ENCODE data around the gene PROK1. TPM values are rescaled to one million over a fixed set of nuclear protein-coding genes. Genes with fewer than 3 reads are reported as not detected.

The PROK1 gene
- total RNA-seq, 2 experiments from 2014 or later: not detected

- no peak for ATAC-seq
- Mint-ChIP-seq H3K27me3 (peaks cover 6% of the 10 kb centered on the region), H3K9me3 (no peaks in the 10 kb centered on the region), H3K36me3 (ENCODE audit: low read depth) (no peaks in the 10 kb centered on the region), H3K4me1 (ENCODE audit: low read depth) (no peaks in the 10 kb centered on the region), H3K4me3 (no peak overlapping the region), H3K27ac (no peak overlapping the region)
- ChIA-PET CTCF (interaction anchor here (0.9 to 1.3 kb wide), 2 partner anchors 8 to 190 kb away, joined by 3 to 5 read pairs; no protein-coding TSS in a partner anchor), POLR2A (no interaction called here)
- DNase-seq: no peak
- TF ChIP-seq, protein P1, sequence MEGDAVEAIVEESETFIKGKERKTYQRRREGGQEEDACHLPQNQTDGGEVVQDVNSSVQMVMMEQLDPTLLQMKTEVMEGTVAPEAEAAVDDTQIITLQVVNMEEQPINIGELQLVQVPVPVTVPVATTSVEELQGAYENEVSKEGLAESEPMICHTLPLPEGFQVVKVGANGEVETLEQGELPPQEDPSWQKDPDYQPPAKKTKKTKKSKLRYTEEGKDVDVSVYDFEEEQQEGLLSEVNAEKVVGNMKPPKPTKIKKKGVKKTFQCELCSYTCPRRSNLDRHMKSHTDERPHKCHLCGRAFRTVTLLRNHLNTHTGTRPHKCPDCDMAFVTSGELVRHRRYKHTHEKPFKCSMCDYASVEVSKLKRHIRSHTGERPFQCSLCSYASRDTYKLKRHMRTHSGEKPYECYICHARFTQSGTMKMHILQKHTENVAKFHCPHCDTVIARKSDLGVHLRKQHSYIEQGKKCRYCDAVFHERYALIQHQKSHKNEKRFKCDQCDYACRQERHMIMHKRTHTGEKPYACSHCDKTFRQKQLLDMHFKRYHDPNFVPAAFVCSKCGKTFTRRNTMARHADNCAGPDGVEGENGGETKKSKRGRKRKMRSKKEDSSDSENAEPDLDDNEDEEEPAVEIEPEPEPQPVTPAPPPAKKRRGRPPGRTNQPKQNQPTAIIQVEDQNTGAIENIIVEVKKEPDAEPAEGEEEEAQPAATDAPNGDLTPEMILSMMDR (IDR thresholded peaks at IDR 0.05): no peak
- intact Hi-C loops (cut with micrococcal nuclease): no loop called here
Observed at GRCh38 chr1:110503471-110503870, 52.5 kb downstream of the PROK1 start.

- ChIA-PET POLR2A (no interaction called here), CTCF (interaction anchor here (0.9 kb wide), 1 partner anchor 9 kb away, joined by 3 read pairs; no protein-coding TSS in a partner anchor)
- Mint-ChIP-seq H3K27ac (no peak overlapping the region), H3K36me3 (ENCODE audit: low read depth) (no peaks in the 10 kb centered on the region), H3K4me3 (no peak overlapping the region), H3K27me3 (peaks cover 6% of the 10 kb centered on the region), H3K9me3 (no peaks in the 10 kb centered on the region), H3K4me1 (ENCODE audit: low read depth) (no peaks in the 10 kb centered on the region)
- DNase-seq (no peak), ATAC-seq (no peak)
- intact Hi-C loops (cut with micrococcal nuclease): no loop called here
- TF ChIP-seq, protein P1 (IDR thresholded peaks at IDR 0.05): no peak
Observed at GRCh38 chr1:110504226-110504625, 53.3 kb downstream of the PROK1 start.

GRCh38 chr1:110505596-110505995, 54.6 kb downstream of the PROK1 start:
- peaks cover 6% of the 10 kb centered on the region for H3K27me3 Mint-ChIP-seq
- POLR2A ChIA-PET: no interaction called here
- H3K27ac Mint-ChIP-seq: no peak overlapping the region
- no peaks in the 10 kb centered on the region for H3K9me3 Mint-ChIP-seq
- ATAC-seq: no peak
- intact Hi-C loops (cut with micrococcal nuclease): no loop called here
- TF ChIP-seq, protein P1 (IDR thresholded peaks at IDR 0.05): no peak
- no peak for DNase-seq
- no peaks in the 10 kb centered on the region for H3K36me3 Mint-ChIP-seq (ENCODE audit: low read depth)
- H3K4me3 Mint-ChIP-seq: no peak overlapping the region
- H3K4me1 Mint-ChIP-seq (ENCODE audit: low read depth): no peaks in the 10 kb centered on the region
- CTCF ChIA-PET: interaction anchor here (1.3 kb wide), 1 partner anchor 45 kb away, joined by 3 read pairs; no protein-coding TSS in a partner anchor

DNA sequence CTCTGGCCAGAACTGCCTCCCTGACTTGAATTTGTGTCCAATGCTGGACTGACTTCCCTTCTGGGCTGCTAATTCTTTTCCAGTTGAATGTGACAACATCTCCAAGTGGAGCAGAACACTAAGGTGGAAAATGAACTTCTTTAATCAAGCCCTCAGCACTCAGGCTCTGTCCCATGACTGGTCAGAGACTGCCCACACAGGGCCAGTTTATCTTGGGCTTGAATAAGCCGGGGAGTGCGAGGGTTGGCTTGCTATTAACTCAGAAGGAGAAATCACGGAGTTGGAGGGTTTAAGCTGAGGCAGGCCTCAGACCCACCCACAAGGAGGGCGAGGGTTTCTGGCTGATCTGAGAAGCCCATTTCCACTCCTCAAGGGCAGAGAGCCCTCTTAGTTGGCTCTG, 55.6 kb downstream of the PROK1 start:
- CTCF ChIA-PET: interaction anchor here (1.3 to 7.3 kb wide), 2 partner anchors 10 to 46 kb away, joined by 3 to 42 read pairs; no protein-coding TSS in a partner anchor
- Mint-ChIP-seq H3K27ac (no peak overlapping the region), H3K36me3 (ENCODE audit: low read depth) (no peaks in the 10 kb centered on the region), H3K27me3 (peaks cover 6% of the 10 kb centered on the region), H3K4me1 (ENCODE audit: low read depth) (no peaks in the 10 kb centered on the region), H3K9me3 (no peaks in the 10 kb centered on the region), H3K4me3 (no peak overlapping the region)
- POLR2A ChIA-PET: no interaction called here
- DNase-seq: no peak
- intact Hi-C loops (cut with micrococcal nuclease): no loop called here
- TF ChIP-seq, protein P1 (IDR thresholded peaks at IDR 0.05): no peak
- no peak for ATAC-seq

Other genes starting within 250 kb of the PROK1 start
- 10 to 100 TPM; 10.7 to 12.2 TPM for gene KCNC4, start 240.8 kb upstream of the PROK1 start, total RNA-seq
- gene RBM15, start 111.8 kb upstream of the PROK1 start, total RNA-seq: 10 to 100 TPM; 70.8 to 72.5 TPM
- gene SLC16A4, start 60.1 kb upstream of the PROK1 start, total RNA-seq: under 1 TPM; 0.27 to 0.51 TPM
- 100 to 1,000 TPM; 154 to 160 TPM for gene LAMTOR5, start 43.5 kb upstream of the PROK1 start, total RNA-seq
- gene KCNA10, start 68.0 kb downstream of the PROK1 start, total RNA-seq: not detected
- gene KCNA2, start 155.2 kb downstream of the PROK1 start, total RNA-seq: under 1 TPM; 0.02 to 0.14 TPM
- 10 to 100 TPM; 15.5 to 16.2 TPM for gene KCNA3, start 223.8 kb downstream of the PROK1 start, total RNA-seq

Measured in activated CD8-positive, alpha-beta T cell treated with anti-CD3 and anti-CD28 coated beads for 36 hours (primary cell).